Fibroblast of skin of right biceps (primary cell): Measurements from ENCODE around the gene ATP6V0C.

ENCODE experiments used
- DNase-seq: peaks from one replicate; pipeline ENCODE4 v3.0.0-alpha.2; 2013

Gene ATP6V0C

DNA sequence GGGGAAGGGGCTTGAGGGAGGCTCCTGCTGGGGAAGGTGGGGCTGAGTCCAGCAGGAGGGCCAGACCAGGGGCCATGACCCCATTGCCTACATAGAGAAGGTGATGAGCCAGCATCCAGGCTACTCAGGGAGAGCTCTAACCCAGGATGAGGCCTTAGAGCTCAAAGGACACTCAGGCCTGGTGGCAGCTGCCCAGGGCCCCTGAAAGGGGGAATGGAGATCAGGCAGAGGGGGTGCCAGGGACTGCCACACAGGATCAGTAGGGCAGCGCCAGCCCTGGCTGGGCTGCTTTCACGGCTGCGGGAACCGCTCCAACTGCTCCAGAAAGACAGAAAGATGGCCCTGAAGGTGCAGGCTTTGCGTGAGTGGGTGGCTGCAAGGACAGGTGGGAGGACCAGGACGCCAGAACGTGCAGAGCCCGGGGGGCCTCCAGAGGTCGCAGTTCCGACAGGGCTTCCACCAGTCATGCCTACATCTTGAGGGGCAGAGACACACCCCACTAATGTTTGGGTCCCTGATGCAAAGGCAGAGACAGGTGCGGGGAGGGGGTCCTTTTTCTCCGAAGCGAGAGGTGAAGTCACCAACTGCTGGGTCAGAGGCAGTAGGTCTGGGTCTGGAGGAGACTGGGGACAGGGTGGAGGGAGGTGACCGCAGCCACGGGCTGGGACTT, 882 bp upstream of the ATP6V0C start:
- no peak for DNase-seq

- DNase-seq: no peak
Observed at GRCh38 chr16:2514333-2515179, 804 bp downstream of the ATP6V0C start.

- no peak for DNase-seq
Observed at GRCh38 chr16:2515180-2515851, 1.6 kb downstream of the ATP6V0C start.

DNA sequence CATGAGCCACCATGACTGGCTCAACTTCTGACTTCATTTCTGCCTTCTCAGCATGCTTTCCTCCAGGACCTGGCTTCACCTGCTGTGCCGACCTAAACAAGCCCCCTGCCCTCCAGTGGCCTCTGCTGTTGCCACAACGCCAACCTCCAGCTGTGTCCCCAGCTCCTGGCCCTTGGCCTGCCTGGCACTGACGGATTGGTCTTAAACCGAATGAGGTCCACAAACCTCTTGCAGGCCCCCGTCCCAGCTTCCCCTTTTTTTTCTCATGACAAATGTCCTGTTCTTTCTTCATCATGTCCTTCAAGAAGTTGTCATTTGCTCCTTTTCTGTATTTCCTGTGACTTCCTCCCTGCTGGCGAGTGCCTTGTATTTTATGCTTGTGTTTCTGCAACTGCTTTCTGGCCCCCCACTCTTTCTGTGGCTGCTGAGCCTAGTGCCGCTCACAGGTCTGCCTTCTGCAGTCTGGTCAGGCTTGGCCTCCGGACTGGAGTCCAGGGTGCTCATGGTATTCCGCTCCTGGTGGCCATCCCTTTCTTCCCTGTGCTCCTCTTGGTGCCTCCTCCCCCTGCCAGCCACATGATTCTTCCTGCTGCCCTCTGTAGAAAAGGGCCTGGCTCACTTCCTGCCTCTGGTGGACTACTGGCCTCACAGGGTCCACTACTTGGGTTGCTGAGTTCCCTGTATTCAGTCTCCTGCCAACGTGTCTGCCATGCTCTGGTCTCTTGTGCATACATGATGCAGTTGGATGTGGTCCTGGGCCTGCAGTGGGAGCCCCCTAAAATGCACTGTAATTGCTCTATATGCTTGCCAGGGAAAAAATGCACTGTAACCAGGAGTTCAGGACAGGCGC, 2.9 kb downstream of the ATP6V0C start:
- DNase-seq: no peak

DNA sequence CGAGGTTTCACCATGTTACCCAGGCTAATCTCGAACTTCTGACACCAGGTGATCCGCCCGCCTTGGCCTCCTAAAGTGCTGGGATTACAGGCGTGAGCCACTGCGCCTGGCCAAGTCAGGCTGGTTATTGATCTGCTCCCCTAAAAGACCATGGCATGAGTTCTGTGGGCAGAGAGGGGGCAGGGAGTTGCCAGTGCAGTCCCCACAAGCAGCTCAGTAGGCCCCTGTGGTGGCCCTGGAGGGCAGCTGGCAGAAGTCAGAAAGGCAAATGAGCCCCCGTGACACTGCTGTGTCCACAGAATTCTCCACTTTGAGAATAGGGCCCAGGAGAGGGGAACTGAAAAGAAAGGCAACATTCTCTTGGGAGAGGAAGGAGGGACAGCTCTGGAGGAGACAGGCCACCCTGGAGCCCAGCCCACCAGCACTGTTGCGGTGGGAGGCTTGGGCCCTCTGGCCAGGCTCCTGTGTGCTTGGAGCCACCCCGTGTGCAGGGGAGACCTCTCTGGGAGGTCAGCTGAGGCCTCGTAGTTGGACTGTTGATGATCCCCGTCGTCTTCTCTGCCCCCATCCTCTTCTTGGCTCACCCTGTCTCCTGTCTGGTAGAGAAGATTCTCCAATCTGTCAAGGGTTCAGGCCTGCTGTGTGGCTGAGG, 4.3 kb downstream of the ATP6V0C start:
- DNase-seq: no peak

GRCh38 chr16:2518823-2519710, 5.3 kb downstream of the ATP6V0C start:
- no peak for DNase-seq

DNA sequence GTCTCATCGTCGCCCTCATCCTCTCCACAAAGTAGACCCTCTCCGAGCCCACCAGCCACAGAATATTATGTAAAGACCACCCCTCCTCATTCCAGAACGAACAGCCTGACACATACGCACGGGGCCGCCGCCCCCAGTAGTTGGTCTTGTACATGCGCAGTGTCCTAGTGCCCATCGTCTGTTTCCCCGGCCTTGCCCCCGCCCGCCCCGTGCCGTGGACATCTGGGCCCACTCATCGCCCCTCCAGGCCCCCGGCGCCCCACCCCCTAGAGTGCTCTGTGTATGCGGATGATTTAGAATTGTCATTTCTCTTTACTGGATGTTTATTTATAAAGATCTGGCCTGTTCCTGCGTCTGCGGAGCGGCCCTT, 5.9 kb downstream of the ATP6V0C start:
- DNase-seq: no peak

DNA sequence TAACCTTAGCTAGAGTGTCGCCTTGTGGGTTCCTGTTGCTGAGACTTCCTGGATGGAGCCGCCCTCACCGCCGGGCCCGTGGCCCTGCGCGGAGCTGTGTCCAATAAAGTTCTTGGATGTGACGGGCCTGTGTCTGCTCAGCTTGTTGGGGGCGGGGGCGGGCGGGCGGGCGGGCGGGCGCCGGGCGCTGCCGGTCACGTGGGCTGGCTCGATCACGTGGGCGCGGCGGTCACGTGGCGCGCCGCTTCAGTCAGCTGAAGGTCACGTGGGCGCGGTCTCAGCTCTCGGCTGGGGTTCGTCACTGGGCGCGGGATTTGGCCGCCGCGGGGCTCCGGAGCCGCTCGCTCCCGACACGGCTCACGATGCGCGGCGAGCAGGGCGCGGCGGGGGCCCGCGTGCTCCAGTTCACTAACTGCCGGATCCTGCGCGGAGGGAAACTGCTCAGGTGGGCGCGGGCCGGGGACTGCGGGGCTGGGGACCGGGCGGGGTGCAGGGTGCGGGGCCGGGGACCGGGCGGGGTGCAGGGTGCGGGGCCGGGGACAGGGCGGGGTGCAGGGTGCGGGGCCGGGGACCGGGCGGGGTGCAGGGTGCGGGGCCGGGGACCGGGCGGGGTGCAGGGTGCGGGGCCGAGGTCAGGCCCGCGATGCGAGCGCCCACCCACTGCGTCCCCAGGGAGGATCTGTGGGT, 6.5 kb downstream of the ATP6V0C start, which contains the start of gene AMDHD2:
AMDHD2 (plus strand) TSS at position 275 of the 687 bp plus-strand sequence; CDS start at position 363, 88 bp downstream.
- peak; percentile 92 for DNase-seq

- no peak for DNase-seq
Observed at GRCh38 chr16:2520784-2521531, 7.2 kb downstream of the ATP6V0C start.

DNA sequence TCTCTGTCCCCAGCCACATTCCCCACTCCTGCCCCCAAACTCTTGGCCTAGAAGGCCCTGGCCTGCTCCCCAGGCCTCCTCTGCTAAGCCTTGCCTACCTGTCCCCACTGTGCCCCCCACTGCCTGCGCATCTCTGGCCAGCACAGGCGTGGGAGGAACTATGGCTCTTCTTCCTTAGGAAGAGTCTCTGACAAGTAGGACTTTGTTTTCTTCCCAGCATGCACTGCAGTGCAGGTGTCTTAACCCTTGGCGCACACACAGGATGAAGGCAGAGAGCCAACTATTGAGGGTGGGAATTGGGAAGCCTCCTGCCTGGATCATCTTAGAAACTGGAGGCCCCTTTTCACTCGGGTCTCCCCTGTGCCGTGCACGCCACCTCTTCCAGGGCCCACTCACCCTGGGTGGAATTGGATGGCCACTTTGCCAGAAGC, 10.1 kb downstream of the ATP6V0C start:
- DNase-seq: no peak

- no peak for DNase-seq
Observed at GRCh38 chr16:2524339-2524938, 10.7 kb downstream of the ATP6V0C start.

GRCh38 chr16:2526135-2526534, 12.4 kb downstream of the ATP6V0C start:
- no peak for DNase-seq

DNA sequence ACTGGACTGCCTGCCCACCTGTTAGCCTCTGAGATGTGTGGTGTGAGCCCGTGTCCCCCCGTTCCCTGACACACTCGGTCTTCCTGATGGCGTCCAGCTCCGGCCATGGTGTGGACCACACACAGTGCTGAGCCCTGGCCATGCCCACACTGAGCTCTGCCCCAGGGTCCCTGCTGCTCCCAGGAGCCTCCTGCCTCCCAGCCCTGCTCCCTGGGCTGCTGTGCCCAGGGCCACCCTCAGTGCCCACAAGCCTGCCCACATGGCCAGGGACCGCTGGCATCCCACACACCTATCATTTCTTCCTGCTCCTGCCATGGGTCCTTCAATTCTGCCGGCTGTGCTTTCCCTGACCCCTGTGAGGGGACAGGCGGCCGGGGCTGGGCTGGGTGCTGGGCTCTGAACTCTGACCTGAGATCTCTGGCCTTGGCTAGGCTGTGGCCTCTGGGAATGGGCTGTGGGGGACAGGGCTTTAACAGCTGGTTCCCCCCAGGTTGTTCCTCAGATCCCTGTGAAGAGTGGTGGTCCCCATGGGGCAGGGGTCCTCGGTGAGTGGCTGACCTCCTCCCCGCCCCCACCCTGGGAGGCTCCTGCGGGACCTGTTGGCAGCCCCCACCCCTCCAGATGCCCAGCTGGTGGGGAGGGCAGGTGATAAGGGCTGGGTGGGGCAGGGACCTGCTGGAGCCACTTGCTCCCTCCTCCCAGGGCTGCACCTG, 13.5 kb downstream of the ATP6V0C start:
- no peak for DNase-seq

DNA sequence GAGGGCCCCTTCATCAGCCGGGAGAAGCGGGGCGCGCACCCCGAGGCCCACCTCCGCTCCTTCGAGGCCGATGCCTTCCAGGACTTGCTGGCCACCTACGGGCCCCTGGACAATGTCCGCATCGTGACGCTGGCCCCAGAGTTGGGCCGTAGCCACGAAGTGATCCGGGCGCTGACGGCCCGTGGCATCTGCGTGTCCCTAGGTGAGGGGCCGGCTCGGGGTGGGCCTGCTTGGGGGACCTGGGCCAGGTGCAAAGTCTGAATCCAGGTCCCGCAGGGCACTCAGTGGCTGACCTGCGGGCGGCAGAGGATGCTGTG, 14.0 kb downstream of the ATP6V0C start:
- DNase-seq: no peak

DNA sequence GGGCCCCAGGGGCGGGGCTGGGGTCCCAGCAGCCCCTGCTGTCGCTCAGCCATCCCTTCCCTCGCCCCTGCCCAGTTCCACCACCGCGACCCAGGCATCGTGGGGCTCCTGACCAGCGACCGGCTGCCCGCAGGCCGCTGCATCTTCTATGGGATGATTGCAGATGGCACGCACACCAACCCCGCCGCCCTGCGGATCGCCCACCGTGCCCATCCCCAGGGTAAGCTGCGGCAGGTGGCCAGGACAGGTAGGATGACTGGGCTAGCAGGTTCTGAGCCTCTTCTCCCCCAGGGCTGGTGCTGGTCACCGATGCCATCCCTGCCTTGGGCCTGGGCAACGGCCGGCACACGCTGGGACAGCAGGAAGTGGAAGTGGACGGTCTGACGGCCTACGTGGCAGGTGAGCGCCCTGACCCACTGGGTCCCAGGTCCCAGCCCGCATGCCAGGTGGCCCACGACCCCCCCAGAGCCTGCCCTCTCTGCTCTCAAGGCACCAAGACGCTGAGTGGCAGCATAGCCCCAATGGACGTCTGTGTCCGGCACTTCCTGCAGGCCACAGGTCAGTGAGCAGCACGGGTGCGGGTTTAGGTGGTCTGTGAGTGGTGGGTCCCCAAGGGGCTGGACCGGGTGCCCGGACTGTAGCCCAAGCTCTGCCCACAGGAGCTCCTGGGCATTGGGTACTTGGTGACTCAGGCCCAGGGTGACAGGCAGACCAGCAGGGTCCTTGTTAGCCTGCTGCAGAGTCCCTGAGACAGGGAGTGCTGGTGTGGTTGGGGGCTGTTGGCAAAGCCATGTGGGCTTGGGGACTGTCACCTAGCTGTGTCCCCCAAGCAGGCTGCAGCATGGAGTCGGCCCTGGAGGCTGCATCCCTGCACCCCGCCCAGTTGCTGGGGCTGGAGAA, 14.7 kb downstream of the ATP6V0C start:
- DNase-seq: no peak

DNA sequence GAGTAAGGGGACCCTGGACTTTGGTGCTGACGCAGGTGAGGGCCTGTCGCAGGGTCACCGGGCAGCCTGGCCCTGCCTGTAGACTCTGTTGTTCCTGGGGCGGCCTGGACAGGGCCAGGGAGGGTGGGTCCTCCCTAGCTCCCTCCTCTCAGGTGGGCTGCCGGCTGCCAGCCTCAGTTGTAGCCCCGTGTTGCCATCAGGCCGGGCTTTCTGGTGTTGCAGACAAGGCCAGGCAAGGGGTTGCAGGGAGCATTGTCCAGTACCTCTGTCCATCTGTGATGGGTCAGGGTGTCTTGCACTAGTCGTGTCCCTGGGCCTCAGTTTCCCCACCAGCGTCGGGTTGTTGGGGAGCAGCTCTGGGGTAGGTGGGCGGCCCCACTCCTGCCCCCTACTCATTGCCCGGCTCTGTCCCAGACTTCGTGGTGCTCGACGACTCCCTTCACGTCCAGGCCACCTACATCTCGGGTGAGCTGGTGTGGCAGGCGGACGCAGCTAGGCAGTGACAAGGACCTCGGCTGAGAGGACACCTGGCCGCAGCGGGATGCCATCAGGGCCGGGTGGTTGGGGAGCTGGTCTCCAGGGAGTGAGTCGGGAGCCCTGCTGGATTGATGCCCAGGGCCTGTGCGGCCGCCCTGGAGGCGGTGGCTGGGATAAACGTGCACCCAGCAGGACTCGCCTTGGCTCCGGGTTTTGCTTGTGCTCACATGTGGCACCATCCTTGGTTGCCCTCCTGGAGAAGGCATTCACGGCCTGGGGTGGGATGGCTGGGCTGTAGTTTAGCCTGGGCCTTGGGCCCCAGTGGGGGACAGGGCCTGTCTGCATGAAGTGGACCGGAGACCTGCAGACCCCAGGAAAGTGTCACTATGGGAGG, 15.5 kb downstream of the ATP6V0C start:
- no peak for DNase-seq
